Activated CD4-positive, alpha-beta memory T cell treated with anti-CD3 and anti-CD28 coated beads, Interleukin-2, amount 10 ng/mL, durations not matched to agents 7 days and 5 days (primary cell): ENCODE results near the gene RPS6KC1. TPM values are rescaled to one million over a fixed set of nuclear protein-coding genes. Genes with fewer than 3 reads are reported as not detected.
"Not testable (repeated sequence)": the region's sequence is repeated elsewhere in the genome, so short reads cannot be mapped to it uniquely, and the experiment has no call there.

Experiments
- CTCF ChIA-PET: fragments of 350-600 bp; sonication (Branson Sonifier 250); formaldehyde crosslinking; loops from one replicate; lab custom pipeline; 2021; ENCODE audit warnings: antibody characterized with exemption, inconsistent platforms; lab: Charles Lee
- POLR2A ChIA-PET: fragments of 350-600 bp; sonication (Branson Sonifier 250); formaldehyde crosslinking; loops from one replicate; lab custom pipeline; 2021; ENCODE audit warnings: antibody characterized with exemption; lab: Charles Lee
- DNase-seq: peaks from one replicate; pipeline ENCODE4 v3.0.0-alpha.2; 2020
- H3K27ac Mint-ChIP-seq: one replicate; pipeline ENCODE4 v1.8.0; 2021; ENCODE audit warnings: mild to moderate bottlenecking, mixed read lengths
- H3K27me3 Mint-ChIP-seq: one replicate; pipeline ENCODE4 v1.8.0; 2021; ENCODE audit warnings: mixed read lengths
- H3K36me3 Mint-ChIP-seq: one replicate; pipeline ENCODE4 v1.8.0; 2021; ENCODE audit warnings: low read depth, mixed read lengths
- H3K4me1 Mint-ChIP-seq: one replicate; pipeline ENCODE4 v1.8.0; 2021; ENCODE audit warnings: mixed read lengths
- H3K4me3 Mint-ChIP-seq: one replicate; pipeline ENCODE4 v1.8.0; 2021; ENCODE audit warnings: mild to moderate bottlenecking, mixed read lengths
- H3K9me3 Mint-ChIP-seq: one replicate; pipeline ENCODE4 v1.8.0; 2021; ENCODE audit warnings: mixed read lengths
- total RNA-seq, 2 experiments: library from RNA; stranded (reverse); gene quantifications; one replicate each; pipeline ENCODE4 v1.2.3, GENCODE V29; 2021

Gene RPS6KC1
- total RNA-seq, 2 experiments from 2014 or later: 12.3 to 12.6 TPM

- no peak for DNase-seq
- POLR2A ChIA-PET: no interaction called here
- no peaks in the 10 kb centered on the region for H3K4me1 Mint-ChIP-seq
- no peak overlapping the region for H3K27ac Mint-ChIP-seq
- CTCF ChIA-PET: no interaction called here
- peaks cover 7% of the 10 kb centered on the region for H3K9me3 Mint-ChIP-seq
- H3K4me3 Mint-ChIP-seq: no peak overlapping the region
- H3K27me3 Mint-ChIP-seq: no peaks in the 10 kb centered on the region
- H3K36me3 Mint-ChIP-seq: peaks cover 9% of the 10 kb centered on the region
Measured at GRCh38 chr1:213148905-213149304, 97.9 kb downstream of the RPS6KC1 start.

GRCh38 chr1:213150090-213150489 lies 99.0 kb downstream of the RPS6KC1 start:
- H3K27me3 Mint-ChIP-seq, H3K4me1 Mint-ChIP-seq, DNase-seq, H3K27ac Mint-ChIP-seq, CTCF ChIA-PET, H3K4me3 Mint-ChIP-seq, H3K9me3 Mint-ChIP-seq, H3K36me3 Mint-ChIP-seq, POLR2A ChIA-PET: not testable (repeated sequence)

GRCh38 chr1:213154056-213154685 lies 103.1 kb downstream of the RPS6KC1 start:
- DNase-seq: no peak
- ChIA-PET POLR2A (no interaction called here), CTCF (no interaction called here)
- Mint-ChIP-seq H3K27ac (no peak overlapping the region), H3K36me3 (peaks cover 17% of the 10 kb centered on the region), H3K4me3 (no peak overlapping the region), H3K27me3 (no peaks in the 10 kb centered on the region), H3K4me1 (no peaks in the 10 kb centered on the region), H3K9me3 (peaks cover 5% of the 10 kb centered on the region)

- no peak for DNase-seq
- POLR2A ChIA-PET: no interaction called here
- no peaks in the 10 kb centered on the region for H3K27me3 Mint-ChIP-seq
- no peaks in the 10 kb centered on the region for H3K4me1 Mint-ChIP-seq
- CTCF ChIA-PET: no interaction called here
- no peak overlapping the region for H3K27ac Mint-ChIP-seq
- H3K9me3 Mint-ChIP-seq: no peaks in the 10 kb centered on the region
- no peak overlapping the region for H3K4me3 Mint-ChIP-seq
- H3K36me3 Mint-ChIP-seq: peaks cover 13% of the 10 kb centered on the region
Measured at GRCh38 chr1:213159376-213159775, 108.3 kb downstream of the RPS6KC1 start.

GRCh38 chr1:213160442-213160841 lies 109.4 kb downstream of the RPS6KC1 start:
- H3K9me3 Mint-ChIP-seq, H3K27ac Mint-ChIP-seq, CTCF ChIA-PET, H3K4me3 Mint-ChIP-seq, DNase-seq, H3K4me1 Mint-ChIP-seq, H3K27me3 Mint-ChIP-seq, POLR2A ChIA-PET: not testable (repeated sequence)
- peaks cover 13% of the 10 kb centered on the region for H3K36me3 Mint-ChIP-seq

- Mint-ChIP-seq H3K4me3 (no peak overlapping the region), H3K9me3 (no peaks in the 10 kb centered on the region), H3K36me3 (peaks cover 6% of the 10 kb centered on the region), H3K27ac (no peak overlapping the region), H3K4me1 (no peaks in the 10 kb centered on the region), H3K27me3 (no peaks in the 10 kb centered on the region)
- DNase-seq: no peak
- POLR2A ChIA-PET: no interaction called here
- CTCF ChIA-PET: no interaction called here
Measured at GRCh38 chr1:213162338-213162737, 111.3 kb downstream of the RPS6KC1 start.

- Mint-ChIP-seq H3K27me3 (no peaks in the 10 kb centered on the region), H3K36me3 (peaks cover 6% of the 10 kb centered on the region), H3K27ac (no peak overlapping the region), H3K9me3 (no peaks in the 10 kb centered on the region), H3K4me3 (no peak overlapping the region), H3K4me1 (no peaks in the 10 kb centered on the region)
- no peak for DNase-seq
- ChIA-PET POLR2A (no interaction called here), CTCF (no interaction called here)
Measured at GRCh38 chr1:213162862-213163261, 111.8 kb downstream of the RPS6KC1 start.

GRCh38 chr1:213163278-213163711 lies 112.3 kb downstream of the RPS6KC1 start:
- Mint-ChIP-seq H3K4me3 (no peak overlapping the region), H3K27ac (no peak overlapping the region), H3K9me3 (no peaks in the 10 kb centered on the region), H3K27me3 (no peaks in the 10 kb centered on the region), H3K4me1 (no peaks in the 10 kb centered on the region), H3K36me3 (peaks cover 2% of the 10 kb centered on the region)
- ChIA-PET CTCF (no interaction called here), POLR2A (no interaction called here)
- no peak for DNase-seq

- POLR2A ChIA-PET: no interaction called here
- H3K36me3 Mint-ChIP-seq: peaks cover 2% of the 10 kb centered on the region
Measured at GRCh38 chr1:213164561-213164960, 113.5 kb downstream of the RPS6KC1 start.

GRCh38 chr1:213166852-213167251 lies 115.8 kb downstream of the RPS6KC1 start:
- Mint-ChIP-seq H3K27me3 (no peaks in the 10 kb centered on the region), H3K4me3 (no peak overlapping the region), H3K27ac (no peak overlapping the region), H3K4me1 (no peaks in the 10 kb centered on the region), H3K9me3 (no peaks in the 10 kb centered on the region), H3K36me3 (peaks cover 1% of the 10 kb centered on the region)
- ChIA-PET POLR2A (no interaction called here), CTCF (interaction anchor here (0.9 kb wide), 1 partner anchor 43 kb away, joined by 3 read pairs; no protein-coding TSS in a partner anchor)
- no peak for DNase-seq

More at GRCh38 chr1:213164561-213164960, 113.5 kb downstream of the RPS6KC1 start:
- CTCF ChIA-PET: no interaction called here
- no peak overlapping the region for H3K27ac Mint-ChIP-seq
- H3K27me3 Mint-ChIP-seq: no peaks in the 10 kb centered on the region
- no peak for DNase-seq
- no peak overlapping the region for H3K4me3 Mint-ChIP-seq
- no peaks in the 10 kb centered on the region for H3K9me3 Mint-ChIP-seq
- H3K4me1 Mint-ChIP-seq: no peaks in the 10 kb centered on the region

- peaks cover 7% of the 10 kb centered on the region for H3K36me3 Mint-ChIP-seq
- H3K27ac Mint-ChIP-seq: no peak overlapping the region
- ChIA-PET POLR2A (no interaction called here), CTCF (no interaction called here)
- H3K9me3 Mint-ChIP-seq: no peaks in the 10 kb centered on the region
- H3K4me3 Mint-ChIP-seq: no peak overlapping the region
- no peaks in the 10 kb centered on the region for H3K27me3 Mint-ChIP-seq
- no peaks in the 10 kb centered on the region for H3K4me1 Mint-ChIP-seq
- DNase-seq: no peak
Measured at GRCh38 chr1:213171711-213172110, 120.7 kb downstream of the RPS6KC1 start.

- no peak overlapping the region for H3K4me3 Mint-ChIP-seq
- H3K36me3 Mint-ChIP-seq: peaks cover 9% of the 10 kb centered on the region
Measured at GRCh38 chr1:213176341-213176740, 125.3 kb downstream of the RPS6KC1 start.

GRCh38 chr1:213179784-213180183 lies 128.7 kb downstream of the RPS6KC1 start:
- DNase-seq: no peak
- peaks cover 6% of the 10 kb centered on the region for H3K36me3 Mint-ChIP-seq
- no peaks in the 10 kb centered on the region for H3K27me3 Mint-ChIP-seq
- H3K4me3 Mint-ChIP-seq: no peak overlapping the region
- peaks cover 2% of the 10 kb centered on the region for H3K9me3 Mint-ChIP-seq
- POLR2A ChIA-PET: no interaction called here
- H3K4me1 Mint-ChIP-seq: no peaks in the 10 kb centered on the region
- no peak overlapping the region for H3K27ac Mint-ChIP-seq
- CTCF ChIA-PET: no interaction called here

More at GRCh38 chr1:213176341-213176740, 125.3 kb downstream of the RPS6KC1 start:
- no peak overlapping the region for H3K27ac Mint-ChIP-seq
- H3K27me3 Mint-ChIP-seq: no peaks in the 10 kb centered on the region
- H3K4me1 Mint-ChIP-seq: no peaks in the 10 kb centered on the region
- ChIA-PET POLR2A (no interaction called here), CTCF (no interaction called here)
- H3K9me3 Mint-ChIP-seq: no peaks in the 10 kb centered on the region
- DNase-seq: no peak

- no peaks in the 10 kb centered on the region for H3K27me3 Mint-ChIP-seq
- H3K27ac Mint-ChIP-seq: no peak overlapping the region
- CTCF ChIA-PET: interaction anchor here (0.6 kb wide), 1 partner anchor 59 kb away, joined by 3 read pairs; no protein-coding TSS in a partner anchor
- DNase-seq: no peak
- H3K9me3 Mint-ChIP-seq: peaks cover 7% of the 10 kb centered on the region
- no peak overlapping the region for H3K4me3 Mint-ChIP-seq
- H3K36me3 Mint-ChIP-seq: peaks cover 5% of the 10 kb centered on the region
- POLR2A ChIA-PET: no interaction called here
- peaks cover 2% of the 10 kb centered on the region for H3K4me1 Mint-ChIP-seq
Measured at GRCh38 chr1:213180833-213181232, 129.8 kb downstream of the RPS6KC1 start.
